GM12891 (cell line): ENCODE data around the gene SPRYD7.

Experiments
- PAX5 ChIP-seq: IDR thresholded peaks from 2 replicates; pipeline ENCODE4 v1.6.1; 2011; ENCODE audit warnings: low read length, moderate library complexity, mild to moderate bottlenecking; ENCODE audit not compliant: insufficient read depth, severe bottlenecking
- POLR2A ChIP-seq: IDR thresholded peaks from 2 replicates; pipeline ENCODE4 v1.6.1; 2011; ENCODE audit warnings: low read depth, low read length, control low read depth
- POLR2AphosphoS5 ChIP-seq: IDR thresholded peaks from 2 replicates; pipeline ENCODE4 v1.6.1; 2011; ENCODE audit warnings: low read depth, low read length, control low read depth
- POU2F2 ChIP-seq: IDR thresholded peaks from 2 replicates; pipeline ENCODE4 v1.6.1; 2011; ENCODE audit warnings: low read depth, mild to moderate bottlenecking, control low read depth, low read length, moderate library complexity
- SPI1 ChIP-seq: IDR thresholded peaks from 2 replicates; pipeline ENCODE4 v1.6.1; 2011; ENCODE audit warnings: low read depth, low read length, control low read depth
- TAF1 ChIP-seq: IDR thresholded peaks from 2 replicates; pipeline ENCODE4 v1.6.1; 2011; ENCODE audit warnings: low read depth, low read length, control low read depth

DNA sequence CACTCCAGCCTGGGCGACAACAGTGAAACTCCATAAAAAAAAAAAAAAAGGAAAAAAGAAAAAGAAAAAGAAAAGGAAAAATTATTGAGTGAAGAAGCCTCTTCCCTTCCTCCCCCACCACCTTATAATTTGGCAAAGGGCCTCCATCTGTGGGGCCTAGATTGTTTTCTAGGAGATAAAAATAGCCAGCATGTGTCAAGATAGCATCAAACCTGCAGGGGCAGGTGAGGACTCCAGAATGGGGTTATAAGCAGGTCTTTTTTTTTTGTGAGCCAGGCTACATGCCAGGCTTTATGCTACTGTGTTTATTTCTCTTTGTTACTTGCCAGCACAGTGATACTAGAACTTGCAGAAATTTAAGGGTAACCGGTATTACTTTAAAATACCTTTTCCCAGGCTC lies 49.0 kb upstream of the SPRYD7 start:
- TF ChIP-seq POLR2A = no peak
- TF ChIP-seq POLR2AphosphoS5 = no peak
- no peak for TF ChIP-seq SPI1
- TF ChIP-seq TAF1 = no peak
- TF ChIP-seq PAX5 = no peak
- TF ChIP-seq POU2F2 = no peak
